Endothelial cell of umbilical vein (primary cell): Measurements from ENCODE around the gene LDLRAD3. TPM values are rescaled to one million over a fixed set of nuclear protein-coding genes. Genes with fewer than 3 reads are reported as not detected.

ENCODE experiments used
- BruUV-seq: library from RNA; stranded (reverse); fragments of 400-500 nt; replicated peaks from 2 replicates; lab custom pipeline; 2021; lab: Mats Ljungman, UMichigan
- CTCF ChIA-PET: fragments of 300-600, 350-600 bp; sonication (Branson Sonifier 250); formaldehyde crosslinking; loops from one replicate; lab custom pipeline; 2021; ENCODE audit warnings: antibody characterized with exemption, inconsistent platforms; lab: Charles Lee
- POLR2A ChIA-PET: fragments of 300-600, 350-600 bp; sonication (Branson Sonifier 250); formaldehyde crosslinking; loops from one replicate; lab custom pipeline; 2021; ENCODE audit warnings: antibody characterized with exemption, inconsistent platforms; lab: Charles Lee
- DNase-seq: peaks from one replicate; pipeline ENCODE4 v3.0.0-alpha.2; 2011; ENCODE audit warnings: low read depth, low spot score
- FAIRE-seq: peaks from 2 replicates; lab custom pipeline; 2011; peaks lifted over from hg19 to GRCh38; lab: Jason Lieb, UNC
- H2AFZ ChIP-seq: 2 replicates; pipeline ENCODE4 v1.6.0; 2012; ENCODE audit warnings: low read depth, low read length, control low read depth, inconsistent platforms
- H3K27ac ChIP-seq: 2 replicates; pipeline ENCODE4 v1.5.1; 2011; ENCODE audit warnings: low read depth, mild to moderate bottlenecking, control low read depth, low read length, moderate library complexity; ENCODE audit not compliant: insufficient read depth
- H3K27me3 ChIP-seq, 2 experiments: 2 replicates each; pipeline versions ENCODE4 v1.6.0 to v1.6.1; 2011; ENCODE audit warnings: low read length in 2 of 2, mixed read lengths in 1 of 2; ENCODE audit not compliant: control insufficient read depth in 2 of 2, insufficient read depth in 2 of 2
- H3K36me3 ChIP-seq, 2 experiments: 2 replicates in 1 of 2; 3 replicates in 1 of 2; pipeline ENCODE4 v1.5.1; 2011; ENCODE audit warnings: low read length in 2 of 2, mild to moderate bottlenecking in 1 of 2, moderate library complexity in 1 of 2; ENCODE audit not compliant: control insufficient read depth in 2 of 2, insufficient read depth in 2 of 2; ENCODE audit errors: extremely low read depth in 1 of 2
- H3K4me1 ChIP-seq: 3 replicates; pipeline ENCODE4 v1.5.1; 2011; ENCODE audit warnings: mild to moderate bottlenecking, low read length; ENCODE audit not compliant: control insufficient read depth, insufficient read depth; ENCODE audit errors: extremely low read depth
- H3K4me2 ChIP-seq: 2 replicates; pipeline ENCODE4 v1.6.1; 2011; ENCODE audit warnings: low read length, control low read depth, mixed read lengths; ENCODE audit not compliant: insufficient read depth
- H3K4me3 ChIP-seq, 3 experiments: fragments of 200-600 bp in 1 of 3; sonication (generic), shearing (Covaris generic) in 1 of 3; replicated peaks in 1 of 3; 2 replicates each; pipeline ENCODE4 v1.5.1; 2011 to 2016; ENCODE audit warnings: control low read depth in 3 of 3, low read length in 3 of 3, mild to moderate bottlenecking in 2 of 3, inconsistent platforms in 1 of 3, low read depth in 1 of 3, moderate library complexity in 1 of 3; ENCODE audit not compliant: insufficient read depth in 1 of 3
- H3K79me2 ChIP-seq: 2 replicates; pipeline ENCODE4 v1.6.0; 2012; ENCODE audit warnings: low read length, inconsistent platforms; ENCODE audit not compliant: control insufficient read depth, insufficient read depth
- H3K9ac ChIP-seq: replicated peaks from 2 replicates; pipeline ENCODE3; 2011; ENCODE audit warnings: low read length, control low read depth; ENCODE audit not compliant: insufficient read depth; ENCODE audit errors: extremely low read depth
- H3K9me1 ChIP-seq: replicated peaks from 3 replicates; pipeline ENCODE4 v1.6.0; 2011; ENCODE audit warnings: mild to moderate bottlenecking, low read length; ENCODE audit not compliant: control insufficient read depth, insufficient read depth; ENCODE audit errors: extremely low read depth
- H3K9me3 ChIP-seq: replicated peaks from 2 replicates; pipeline ENCODE4 v1.5.1; 2012; ENCODE audit warnings: low read length, inconsistent platforms; ENCODE audit not compliant: control insufficient read depth, insufficient read depth
- H4K20me1 ChIP-seq: replicated peaks from 2 replicates; pipeline ENCODE3; 2011; ENCODE audit warnings: mild to moderate bottlenecking, low read length; ENCODE audit not compliant: control insufficient read depth, insufficient read depth; ENCODE audit errors: extremely low read depth
- CTCF ChIP-seq, 2 donors: IDR thresholded peaks; 1 replicate in 1 of 2; 2 replicates in 1 of 2; pipeline ENCODE4 v1.5.1; 2011; ENCODE audit warnings: low read length in 2 of 2, mild to moderate bottlenecking in 2 of 2, moderate library complexity in 2 of 2, control low read depth in 1 of 2, inconsistent platforms in 1 of 2, low read depth in 1 of 2; ENCODE audit not compliant: insufficient read depth in 1 of 2; ENCODE audit errors: extremely low read depth in 1 of 2
- EZH2 ChIP-seq: IDR thresholded peaks from 2 replicates; pipeline ENCODE4 v1.6.1; 2012; ENCODE audit warnings: borderline replicate concordance, low read depth, mild to moderate bottlenecking, moderate library complexity, low read length, inconsistent platforms; ENCODE audit not compliant: severe bottlenecking
- FOS ChIP-seq: IDR thresholded peaks from 2 replicates; pipeline ENCODE4 v1.6.1; 2011; ENCODE audit warnings: mild to moderate bottlenecking, low read length, moderate library complexity, borderline replicate concordance; ENCODE audit not compliant: insufficient read depth
- GATA2 ChIP-seq: IDR thresholded peaks from 2 replicates; pipeline ENCODE4 v1.7.0; 2011; ENCODE audit warnings: low read depth, mild to moderate bottlenecking, moderate library complexity, mixed read lengths, low read length; ENCODE audit not compliant: insufficient read length, insufficient read depth
- JUN ChIP-seq: IDR thresholded peaks from 2 replicates; pipeline ENCODE4 v1.6.1; 2011; ENCODE audit warnings: borderline replicate concordance, low read depth; ENCODE audit not compliant: insufficient read length, insufficient read depth
- MAX ChIP-seq: IDR thresholded peaks from 2 replicates; pipeline ENCODE4 v1.6.1; 2011; ENCODE audit not compliant: insufficient read depth, insufficient read length
- MYC ChIP-seq: IDR thresholded peaks from one replicate; pipeline ENCODE4 v1.6.1; 2011; ENCODE audit warnings: mild to moderate bottlenecking, low read depth, low read length
- POLR2A ChIP-seq: IDR thresholded peaks from 2 replicates; pipeline ENCODE4 v1.6.1; 2012; ENCODE audit warnings: low read depth, mild to moderate bottlenecking, control low read depth, low read length
- POLR2AphosphoS5 ChIP-seq: IDR thresholded peaks from 2 replicates; pipeline ENCODE4 v1.6.1; 2012; ENCODE audit warnings: low read depth, mild to moderate bottlenecking, control low read depth, low read length, moderate library complexity; ENCODE audit not compliant: insufficient read depth
- dilution Hi-C: fragments of 300-500 bp; cut with MboI; formaldehyde crosslinking; loops from one replicate; pipeline ENCODE4 v1.15.0; 2019; ENCODE audit warnings: low sequenced_read_pairs; ENCODE audit not compliant: extremely low pct_ligation_motif_present
- intact Hi-C: fragments of 100-400 bp; cut with micrococcal nuclease; formaldehyde crosslinking; loops from one replicate; pipeline ENCODE4 v1.10.0; 2022
- polyA plus RNA-seq, 4 experiments: library from polyadenylated mRNA; depleted of rRNA in 3 of 4; stranded (reverse) in 3 of 4; unstranded in 1 of 4; fragments of >200 nt; gene quantifications; 2 replicates each; pipeline versions ENCODE4 v1.2.1 to v1.2.3, GENCODE V29; 2011 to 2012; ENCODE audit warnings: missing spikeins in 1 of 4
- total RNA-seq: library from RNA; stranded (reverse); gene quantifications from 2 replicates; pipeline ENCODE4 v1.2.3, GENCODE V29; 2021

Gene LDLRAD3
- total and polyA plus RNA-seq, 2 donors (not counting 3 experiments of a cell fraction or from before 2014, with no cell fraction given), result 17.9 to 25.1 TPM

GRCh38 chr11:36077886-36078685 lies 134.2 kb downstream of the LDLRAD3 start:
- Histone ChIP-seq H3K36me3 (peaks cover 0 to 3% of the 10 kb centered on the region in 2 experiments), H3K9me1 (no peaks in the 10 kb centered on the region), H3K4me1 (peaks cover 26% of the 10 kb centered on the region), H3K9ac (no peak overlapping the region), H3K4me2 (no peak overlapping the region), H3K27ac (no peak overlapping the region), H3K79me2 (no peaks in the 10 kb centered on the region), H3K27me3 (no peaks in the 10 kb centered on the region), H3K4me3 (no peak overlapping the region), H3K9me3 (no peaks in the 10 kb centered on the region), H2AFZ (no peak overlapping the region), H4K20me1 (no peaks in the 10 kb centered on the region)
- ChIA-PET POLR2A (no interaction called here), CTCF (interaction anchor here (1.4 to 1.8 kb wide), 4 partner anchors 12 to 256 kb away, joined by 3 to 11 read pairs (median 5); no protein-coding TSS in a partner anchor)
- intact Hi-C loops, result no loop called here
- no TSS peak for BruUV-seq
- TF ChIP-seq FOS (no peak), MAX (no peak), EZH2 (no peak), MYC (no peak), CTCF (IDR thresholded peaks at IDR 0.05; ENCODE audit: extremely low read depth in 1 of 2, insufficient read depth in 1 of 2, low read depth in 1 of 2, low read length in 2 of 2) (no peak), POLR2AphosphoS5 (no peak), JUN (no peak), POLR2A (no peak), GATA2 (no peak)
- FAIRE-seq, result no peak
- peak; percentile 51 for DNase-seq
- dilution Hi-C loops, result no loop called here
